Measurements from ENCODE around the gene ERO1B.

- TF ChIP-seq EZH2phosphoT487 (conservative IDR thresholded peaks at IDR 0.05; ENCODE audit: low read length) = no peak
- no peak for TF ChIP-seq CTCF (IDR thresholded peaks at IDR 0.05; ENCODE audit: insufficient read depth, low read length, poor library complexity, severe bottlenecking)
Observed at GRCh38 chr1:236281198-236281653, 532 bp downstream of the ERO1B start.
